Measurements from ENCODE around the gene LPIN3.

The LPIN3 gene

DNA sequence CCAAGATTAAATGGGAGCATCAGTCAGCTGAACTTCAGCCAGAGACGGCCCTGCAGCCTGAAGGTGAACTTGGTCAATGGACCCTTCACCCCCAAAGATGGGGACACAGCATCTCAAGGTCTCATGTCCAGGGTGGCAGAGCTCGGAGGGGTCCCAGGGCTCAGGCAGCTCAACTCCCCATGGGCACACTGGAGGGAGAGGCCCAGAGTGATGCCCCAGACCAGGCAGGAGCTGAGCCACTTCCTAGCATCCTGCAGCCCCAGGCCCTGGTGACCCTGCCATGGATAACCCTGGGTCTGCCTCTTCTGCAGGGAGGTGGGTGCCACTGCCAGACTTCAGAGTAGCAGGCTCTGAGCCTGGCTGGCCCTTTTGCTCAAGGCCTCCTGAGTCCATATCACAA is 53.5 kb downstream of the LPIN3 start:
- no peaks in the 10 kb centered on the region for H3K36me3 ChIP-seq (ENCODE audit: control insufficient read depth, insufficient read depth, low read length)
- DNase-seq (ENCODE audit: low read depth, low spot score) = no peak
- peaks cover 4% of the 10 kb centered on the region; the same call in 1 of the 2 replicates for H3K4me1 ChIP-seq (ENCODE audit: control insufficient read depth, insufficient read depth, low read length)
- H3K27me3 ChIP-seq (ENCODE audit: control insufficient read depth, insufficient read depth, low read length) = no peaks in the 10 kb centered on the region
- no peaks in the 10 kb centered on the region for H3K9me3 ChIP-seq (ENCODE audit: control insufficient read depth, insufficient read depth, low read length)
- H3K27ac ChIP-seq (ENCODE audit: low read length) = no peak overlapping the region
- no CpG with 5 or more reads among the region's 2 CpGs for WGBS (ENCODE audit: insufficient coverage, insufficient read length)
- no peak overlapping the region for H3K4me3 ChIP-seq (ENCODE audit: low read length)

GRCh38 chr20:41394931-41395666 is 54.5 kb downstream of the LPIN3 start:
- no CpG with 5 or more reads among the region's 9 CpGs for WGBS (ENCODE audit: insufficient coverage, insufficient read length)
- no peak for DNase-seq (ENCODE audit: low read depth, low spot score)
- no peaks in the 10 kb centered on the region for H3K36me3 ChIP-seq (ENCODE audit: control insufficient read depth, insufficient read depth, low read length)
- no peaks in the 10 kb centered on the region for H3K9me3 ChIP-seq (ENCODE audit: control insufficient read depth, insufficient read depth, low read length)
- H3K4me1 ChIP-seq (ENCODE audit: control insufficient read depth, insufficient read depth, low read length) = peaks cover 4% of the 10 kb centered on the region; the same call in 1 of the 2 replicates
- no peak overlapping the region for H3K27ac ChIP-seq (ENCODE audit: low read length)
- H3K4me3 ChIP-seq (ENCODE audit: low read length) = no peak overlapping the region
- H3K27me3 ChIP-seq (ENCODE audit: control insufficient read depth, insufficient read depth, low read length) = no peaks in the 10 kb centered on the region

- whole genome bisulfite sequencing (ENCODE audit: insufficient coverage, insufficient read length) = no CpG with 5 or more reads among the region's 18 CpGs
- Histone ChIP-seq H3K27ac (ENCODE audit: low read length) (no peak overlapping the region), H3K9me3 (ENCODE audit: control insufficient read depth, insufficient read depth, low read length) (no peaks in the 10 kb centered on the region), H3K36me3 (ENCODE audit: control insufficient read depth, insufficient read depth, low read length) (no peaks in the 10 kb centered on the region), H3K27me3 (ENCODE audit: control insufficient read depth, insufficient read depth, low read length) (no peaks in the 10 kb centered on the region), H3K4me3 (ENCODE audit: low read length) (no peak overlapping the region), H3K4me1 (ENCODE audit: control insufficient read depth, insufficient read depth, low read length) (peaks cover 4% of the 10 kb centered on the region; the same call in 1 of the 2 replicates)
- no peak for DNase-seq (ENCODE audit: low read depth, low spot score)
Measured at GRCh38 chr20:41395667-41396664, 55.3 kb downstream of the LPIN3 start.

DNA sequence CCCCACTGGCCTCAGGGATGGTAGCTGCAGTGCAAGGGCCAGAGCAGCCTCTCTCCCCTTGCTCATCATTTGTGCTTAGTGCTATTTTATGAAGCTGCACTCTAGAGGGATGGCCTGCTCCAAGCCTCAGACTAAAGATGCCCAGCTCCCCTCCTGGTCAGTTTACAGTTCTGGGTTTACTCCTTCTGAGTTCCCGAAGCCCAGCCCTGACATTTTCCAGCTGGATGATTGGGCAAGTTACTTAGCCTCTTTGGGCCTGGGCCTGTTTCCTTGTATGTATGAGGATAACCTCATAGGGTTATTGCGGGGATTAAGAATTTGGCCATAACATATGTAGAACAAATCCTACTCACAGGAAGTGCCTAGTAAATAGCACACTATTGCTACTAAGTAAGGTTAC is 57.8 kb downstream of the LPIN3 start:
- Histone ChIP-seq H3K27me3 (ENCODE audit: control insufficient read depth, insufficient read depth, low read length) (no peaks in the 10 kb centered on the region), H3K36me3 (ENCODE audit: control insufficient read depth, insufficient read depth, low read length) (no peaks in the 10 kb centered on the region), H3K9me3 (ENCODE audit: control insufficient read depth, insufficient read depth, low read length) (no peaks in the 10 kb centered on the region), H3K4me1 (ENCODE audit: control insufficient read depth, insufficient read depth, low read length) (peaks cover 4% of the 10 kb centered on the region; the same call in 1 of the 2 replicates), H3K27ac (ENCODE audit: low read length) (no peak overlapping the region), H3K4me3 (ENCODE audit: low read length) (no peak overlapping the region)
- no CpG with 5 or more reads among the region's 2 CpGs for WGBS (ENCODE audit: insufficient coverage, insufficient read length)
- no peak for DNase-seq (ENCODE audit: low read depth, low spot score)

- no CpG with 5 or more reads among the region's 12 CpGs for WGBS (ENCODE audit: insufficient coverage, insufficient read length)
- Histone ChIP-seq H3K4me3 (ENCODE audit: low read length) (no peak overlapping the region), H3K27ac (ENCODE audit: low read length) (no peak overlapping the region), H3K36me3 (ENCODE audit: control insufficient read depth, insufficient read depth, low read length) (peaks cover 16% of the 10 kb centered on the region), H3K9me3 (ENCODE audit: control insufficient read depth, insufficient read depth, low read length) (no peaks in the 10 kb centered on the region), H3K27me3 (ENCODE audit: control insufficient read depth, insufficient read depth, low read length) (no peaks in the 10 kb centered on the region), H3K4me1 (ENCODE audit: control insufficient read depth, insufficient read depth, low read length) (no peaks in the 10 kb centered on the region)
- no peak for DNase-seq (ENCODE audit: low read depth, low spot score)
Measured at GRCh38 chr20:41403604-41404003, 63.0 kb downstream of the LPIN3 start.

DNA sequence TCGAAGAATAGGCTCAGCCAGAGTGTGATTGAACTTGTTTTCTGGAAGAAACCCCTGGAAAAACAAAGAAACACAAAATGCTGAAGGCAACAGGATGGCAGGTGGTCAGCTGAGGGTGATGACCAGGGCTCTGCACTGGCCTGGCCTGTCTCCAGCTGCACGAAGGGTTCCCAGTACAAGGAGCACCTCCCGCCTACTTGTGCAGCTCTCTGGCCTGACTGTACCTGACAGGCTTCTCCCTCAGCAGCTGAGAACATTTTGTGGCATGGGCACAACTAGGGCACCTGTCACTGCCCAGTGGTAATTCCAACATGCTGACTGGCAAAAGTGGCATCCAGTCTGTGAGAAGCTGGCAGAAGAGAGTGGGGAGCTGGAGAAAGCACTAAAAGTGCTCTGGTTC is 64.8 kb downstream of the LPIN3 start:
- DNase-seq (ENCODE audit: low read depth, low spot score) = no peak
- peaks cover 18% of the 10 kb centered on the region for H3K36me3 ChIP-seq (ENCODE audit: control insufficient read depth, insufficient read depth, low read length)
- no peak overlapping the region for H3K27ac ChIP-seq (ENCODE audit: low read length)
- no peak overlapping the region for H3K4me3 ChIP-seq (ENCODE audit: low read length)
- no peaks in the 10 kb centered on the region for H3K4me1 ChIP-seq (ENCODE audit: control insufficient read depth, insufficient read depth, low read length)
- no CpG with 5 or more reads among the region's 3 CpGs for WGBS (ENCODE audit: insufficient coverage, insufficient read length)
- H3K9me3 ChIP-seq (ENCODE audit: control insufficient read depth, insufficient read depth, low read length) = no peaks in the 10 kb centered on the region
- H3K27me3 ChIP-seq (ENCODE audit: control insufficient read depth, insufficient read depth, low read length) = no peaks in the 10 kb centered on the region

- Histone ChIP-seq H3K4me3 (ENCODE audit: low read length) (no peak overlapping the region), H3K9me3 (ENCODE audit: control insufficient read depth, insufficient read depth, low read length) (no peaks in the 10 kb centered on the region), H3K36me3 (ENCODE audit: control insufficient read depth, insufficient read depth, low read length) (peaks cover 20% of the 10 kb centered on the region), H3K4me1 (ENCODE audit: control insufficient read depth, insufficient read depth, low read length) (no peaks in the 10 kb centered on the region), H3K27ac (ENCODE audit: low read length) (no peak overlapping the region), H3K27me3 (ENCODE audit: control insufficient read depth, insufficient read depth, low read length) (no peaks in the 10 kb centered on the region)
- DNase-seq (ENCODE audit: low read depth, low spot score) = no peak
- no CpG with 5 or more reads among the region's 10 CpGs for WGBS (ENCODE audit: insufficient coverage, insufficient read length)
Measured at GRCh38 chr20:41406353-41406752, 65.7 kb downstream of the LPIN3 start.

DNA sequence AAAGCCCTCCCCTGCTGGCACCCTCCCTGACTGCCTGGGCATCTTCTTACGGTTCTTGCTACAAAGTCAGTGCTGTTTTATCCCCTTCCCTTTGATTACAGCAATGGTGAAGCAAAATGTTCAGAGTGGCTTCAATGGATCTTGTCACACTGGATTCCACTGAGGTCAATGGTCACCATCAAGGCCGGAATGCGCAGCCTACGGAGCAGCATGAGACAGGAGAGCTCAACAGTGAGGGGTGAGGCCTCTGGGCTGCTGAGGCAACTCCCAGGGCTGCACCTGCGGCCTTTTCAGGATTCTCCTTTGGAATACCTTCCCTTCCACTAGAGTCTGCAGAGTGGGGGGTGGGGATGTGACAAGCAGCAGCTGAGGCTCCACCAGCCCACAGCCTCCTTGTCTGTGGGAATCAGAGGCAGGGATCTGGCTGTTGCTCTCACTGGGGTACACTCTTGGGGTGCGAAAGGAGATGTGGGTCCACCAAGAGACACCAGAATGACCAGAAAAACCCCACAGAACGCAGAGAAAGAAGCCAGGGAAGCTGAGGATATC is 66.3 kb downstream of the LPIN3 start:
- no peak for DNase-seq (ENCODE audit: low read depth, low spot score)
- WGBS (ENCODE audit: insufficient coverage, insufficient read length) = no CpG with 5 or more reads among the region's 7 CpGs
- Histone ChIP-seq H3K4me1 (ENCODE audit: control insufficient read depth, insufficient read depth, low read length) (no peaks in the 10 kb centered on the region), H3K27me3 (ENCODE audit: control insufficient read depth, insufficient read depth, low read length) (no peaks in the 10 kb centered on the region), H3K36me3 (ENCODE audit: control insufficient read depth, insufficient read depth, low read length) (peaks cover 23% of the 10 kb centered on the region), H3K4me3 (ENCODE audit: low read length) (no peak overlapping the region), H3K9me3 (ENCODE audit: control insufficient read depth, insufficient read depth, low read length) (no peaks in the 10 kb centered on the region), H3K27ac (ENCODE audit: low read length) (no peak overlapping the region)

DNA sequence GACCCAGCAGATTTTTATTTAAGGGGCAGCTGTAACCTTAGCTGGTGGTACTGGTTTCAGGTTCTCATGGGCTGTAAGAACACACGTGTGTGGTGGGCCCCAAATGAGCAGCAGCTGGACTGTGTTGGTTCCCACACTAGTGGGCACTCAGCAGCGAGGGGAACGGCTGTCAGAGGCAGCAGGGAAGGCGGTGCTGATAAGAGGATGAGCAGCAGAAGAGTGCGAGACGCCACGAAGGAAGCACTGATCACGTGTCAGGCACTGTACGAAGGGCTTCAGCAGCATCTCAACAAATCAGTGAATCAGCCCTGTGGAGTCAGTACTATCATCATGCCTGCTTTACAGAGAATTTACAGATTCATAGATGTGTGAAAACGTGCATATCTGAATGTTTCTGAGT is 67.0 kb downstream of the LPIN3 start:
- Histone ChIP-seq H3K4me3 (ENCODE audit: low read length) (no peak overlapping the region), H3K4me1 (ENCODE audit: control insufficient read depth, insufficient read depth, low read length) (no peaks in the 10 kb centered on the region), H3K9me3 (ENCODE audit: control insufficient read depth, insufficient read depth, low read length) (no peaks in the 10 kb centered on the region), H3K27ac (ENCODE audit: low read length) (no peak overlapping the region), H3K27me3 (ENCODE audit: control insufficient read depth, insufficient read depth, low read length) (no peaks in the 10 kb centered on the region), H3K36me3 (ENCODE audit: control insufficient read depth, insufficient read depth, low read length) (peaks cover 26% of the 10 kb centered on the region)
- DNase-seq (ENCODE audit: low read depth, low spot score) = no peak
- no CpG with 5 or more reads among the region's 10 CpGs for WGBS (ENCODE audit: insufficient coverage, insufficient read length)

DNA sequence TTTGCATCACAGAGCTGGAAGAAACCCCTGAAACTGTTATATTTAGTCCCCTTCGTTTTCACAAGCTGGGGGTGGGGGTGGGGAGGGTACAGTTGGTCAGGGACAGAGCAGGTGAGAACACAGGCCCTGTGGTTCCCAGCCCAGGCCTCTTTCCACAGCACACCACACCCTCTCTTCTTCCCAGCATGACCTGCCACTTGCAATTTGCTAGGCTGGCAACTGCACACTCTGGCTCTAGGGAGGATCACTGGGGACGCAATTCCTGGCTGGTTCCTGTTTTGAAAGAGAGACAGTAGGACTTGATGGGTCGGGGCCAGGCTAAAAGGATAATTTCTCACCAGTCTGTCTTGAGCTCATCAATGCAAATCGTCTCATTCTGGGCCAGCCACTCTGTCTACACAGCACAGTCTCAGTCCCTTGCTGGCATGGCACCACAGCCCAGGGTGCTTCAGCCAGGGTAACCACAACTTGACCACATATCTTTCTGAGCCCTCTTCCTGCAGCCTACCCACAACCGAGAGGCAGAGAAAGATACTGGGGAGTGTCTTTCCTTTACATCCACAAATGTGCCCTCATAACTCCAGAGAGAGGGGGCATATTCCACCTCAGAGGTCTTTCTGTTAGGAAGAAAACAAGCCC is 67.7 kb downstream of the LPIN3 start:
- H3K4me1 ChIP-seq (ENCODE audit: control insufficient read depth, insufficient read depth, low read length) = no peaks in the 10 kb centered on the region
- no peaks in the 10 kb centered on the region for H3K27me3 ChIP-seq (ENCODE audit: control insufficient read depth, insufficient read depth, low read length)
- WGBS (ENCODE audit: insufficient coverage, insufficient read length) = no CpG with 5 or more reads among the region's 5 CpGs
- H3K27ac ChIP-seq (ENCODE audit: low read length) = no peak overlapping the region
- DNase-seq (ENCODE audit: low read depth, low spot score) = no peak
- peaks cover 29% of the 10 kb centered on the region for H3K36me3 ChIP-seq (ENCODE audit: control insufficient read depth, insufficient read depth, low read length)
- no peaks in the 10 kb centered on the region for H3K9me3 ChIP-seq (ENCODE audit: control insufficient read depth, insufficient read depth, low read length)
- no peak overlapping the region for H3K4me3 ChIP-seq (ENCODE audit: low read length)

Measured in iPS DF 6.9 (cell line).